HUDEP-2 (cell line): Measurements from ENCODE around the gene KHNYN.
A peak's percentile ranks its signal among the peaks of the same experiment; 100 is the strongest.

ENCODE experiments used
- DNase-seq, 76 experiments: peaks; one replicate each; lab custom pipeline; 2025; ENCODE audit not compliant: unreplicated experiment in 76 of 76; lab: John Stamatoyannopoulos, UW

The KHNYN gene

GRCh38 chr14:24422261-24422660 lies 7.5 kb upstream of the KHNYN start:
- DNase-seq, result no peak

- no peak for DNase-seq
These were observed 6.8 kb upstream of the KHNYN start for GRCh38 chr14:24422694-24423601.

GRCh38 chr14:24425704-24426103 lies 4.0 kb upstream of the KHNYN start:
- DNase-seq, result peak in 47 of 76 experiments; percentile 9 to 90 (median 77)

GRCh38 chr14:24426150-24426911 lies 3.4 kb upstream of the KHNYN start:
- peak in 1 of 76 experiments; percentile 48 for DNase-seq

- peak in 1 of 76 experiments; percentile 12 for DNase-seq
These were observed 2.7 kb upstream of the KHNYN start for GRCh38 chr14:24426912-24427536.

GRCh38 chr14:24427537-24428508 lies 1.9 kb upstream of the KHNYN start:
- no peak for DNase-seq

- DNase-seq, result peak in 2 of 76 experiments; percentile 8 to 32
These were observed 943 bp upstream of the KHNYN start for GRCh38 chr14:24428628-24429394.

- DNase-seq, result peak in 61 of 76 experiments; percentile 21 to 80 (median 60)
These were observed 458 bp downstream of the KHNYN start for GRCh38 chr14:24430143-24430681.

- DNase-seq, result peak in 12 of 76 experiments; percentile 1 to 30 (median 14)
These were observed 1.2 kb downstream of the KHNYN start for GRCh38 chr14:24430682-24431568.

GRCh38 chr14:24431569-24432258 lies 2.0 kb downstream of the KHNYN start:
- peak in 74 of 76 experiments; percentile 46 to 95 (median 88) for DNase-seq

GRCh38 chr14:24432259-24433131 lies 2.7 kb downstream of the KHNYN start:
- DNase-seq, result no peak

- DNase-seq, result peak in 34 of 76 experiments; percentile 11 to 74 (median 38)
These were observed 4.3 kb downstream of the KHNYN start for GRCh38 chr14:24434036-24434435.

GRCh38 chr14:24434676-24435075 lies 4.9 kb downstream of the KHNYN start:
- DNase-seq, result no peak

GRCh38 chr14:24435192-24435810 lies 5.5 kb downstream of the KHNYN start:
- no peak for DNase-seq

GRCh38 chr14:24435998-24436354 lies 6.2 kb downstream of the KHNYN start:
- DNase-seq, result no peak
